Mesenchymal stem cell (in vitro differentiated cells and primary cell): ENCODE measurements around the gene ATP1A2.

Experiments
- DNase-seq: peaks from one replicate; pipeline ENCODE4 v3.0.0-alpha.2; 2013
- H2AFZ ChIP-seq: one replicate; pipeline ENCODE4 v1.6.1; 2013; ENCODE audit warnings: low read depth, mild to moderate bottlenecking, control low read depth, inconsistent platforms, low read length, moderate library complexity
- H2AK5ac ChIP-seq: 2 replicates; pipeline ENCODE4 v1.6.1; 2013; ENCODE audit warnings: low read length, moderate library complexity, mild to moderate bottlenecking, inconsistent platforms; ENCODE audit not compliant: severe bottlenecking
- H2BK120ac ChIP-seq: one replicate; pipeline ENCODE4 v1.6.1; 2013; ENCODE audit warnings: low read depth, mild to moderate bottlenecking, inconsistent platforms, low read length, moderate library complexity
- H2BK12ac ChIP-seq, 2 experiments: one replicate each; pipeline ENCODE4 v1.6.1; 2013; ENCODE audit warnings: inconsistent platforms in 2 of 2, low read length in 2 of 2, mild to moderate bottlenecking in 2 of 2, moderate library complexity in 2 of 2, control low read depth in 1 of 2
- H2BK15ac ChIP-seq: one replicate; pipeline ENCODE4 v1.6.1; 2013; ENCODE audit warnings: mild to moderate bottlenecking, low read depth, inconsistent platforms; ENCODE audit not compliant: poor library complexity, severe bottlenecking
- H2BK5ac ChIP-seq: 2 replicates; pipeline ENCODE4 v1.6.1; 2013; ENCODE audit warnings: low read depth, mild to moderate bottlenecking, low read length, control low read depth, inconsistent platforms; ENCODE audit not compliant: poor library complexity, severe bottlenecking
- H3K14ac ChIP-seq, 2 experiments: one replicate each; pipeline ENCODE4 v1.6.1; 2013; ENCODE audit warnings: inconsistent platforms in 2 of 2, low read length in 2 of 2, control low read depth in 1 of 2, mild to moderate bottlenecking in 1 of 2, moderate library complexity in 1 of 2
- H3K18ac ChIP-seq, 2 experiments: one replicate each; pipeline ENCODE4 v1.6.1; 2013; ENCODE audit warnings: inconsistent platforms in 2 of 2, low read length in 2 of 2, control low read depth in 1 of 2, low read depth in 1 of 2, mild to moderate bottlenecking in 1 of 2
- H3K23ac ChIP-seq, 2 experiments: one replicate each; pipeline ENCODE4 v1.6.1; 2013; ENCODE audit warnings: inconsistent platforms in 2 of 2, low read length in 2 of 2, mild to moderate bottlenecking in 2 of 2, moderate library complexity in 2 of 2, control low read depth in 1 of 2
- H3K27ac ChIP-seq: 2 replicates; pipeline ENCODE4 v1.5.1; 2013; ENCODE audit warnings: mild to moderate bottlenecking, moderate library complexity, low read length, control low read depth, inconsistent platforms; ENCODE audit not compliant: poor library complexity, severe bottlenecking
- H3K27me3 ChIP-seq, 2 experiments: 2 replicates each; pipeline versions ENCODE4 v1.6.1 to v1.7.0; 2013; ENCODE audit warnings: low read length in 2 of 2, mild to moderate bottlenecking in 2 of 2, moderate library complexity in 2 of 2, control low read depth in 1 of 2, inconsistent platforms in 1 of 2; ENCODE audit not compliant: control insufficient read depth in 1 of 2, insufficient read depth in 1 of 2
- H3K36me3 ChIP-seq, 2 experiments: 2 replicates each; pipeline versions ENCODE4 v1.6.1 to v1.7.0; 2013; ENCODE audit warnings: low read length in 2 of 2, control low read depth in 1 of 2, inconsistent platforms in 1 of 2, low read depth in 1 of 2, mild to moderate bottlenecking in 1 of 2; ENCODE audit not compliant: insufficient read depth in 2 of 2, control insufficient read depth in 1 of 2
- H3K4ac ChIP-seq, 2 experiments: one replicate each; pipeline ENCODE4 v1.6.1; 2013; ENCODE audit warnings: inconsistent platforms in 2 of 2, low read length in 2 of 2, mild to moderate bottlenecking in 2 of 2, moderate library complexity in 2 of 2, control low read depth in 1 of 2, low read depth in 1 of 2
- H3K4me1 ChIP-seq: 2 replicates; pipeline ENCODE4 v1.6.1; 2013; ENCODE audit warnings: low read depth, low read length, control low read depth; ENCODE audit not compliant: control insufficient read depth, insufficient read depth
- H3K4me2 ChIP-seq: 2 replicates; pipeline ENCODE4 v1.6.1; 2013; ENCODE audit warnings: low read length, mild to moderate bottlenecking, inconsistent platforms; ENCODE audit not compliant: poor library complexity, severe bottlenecking
- H3K4me3 ChIP-seq, 2 experiments: 2 replicates each; pipeline versions ENCODE4 v1.5.1 to v1.7.0; 2013; ENCODE audit warnings: low read length in 2 of 2, mild to moderate bottlenecking in 2 of 2, control low read depth in 1 of 2, low read depth in 1 of 2; ENCODE audit not compliant: insufficient read depth in 1 of 2
- H3K79me1 ChIP-seq: replicated peaks from 2 replicates; pipeline ENCODE4 v1.6.1; 2013; ENCODE audit warnings: mild to moderate bottlenecking, control low read depth, low read length, inconsistent platforms; ENCODE audit not compliant: poor library complexity, severe bottlenecking
- H3K9ac ChIP-seq: 2 replicates; pipeline ENCODE4 v1.7.0; 2013; ENCODE audit warnings: mild to moderate bottlenecking, low read length, moderate library complexity
- H3K9me3 ChIP-seq: 2 replicates; pipeline ENCODE4 v1.7.0; 2013; ENCODE audit warnings: mild to moderate bottlenecking, low read length; ENCODE audit not compliant: control insufficient read depth
- H4K8ac ChIP-seq: one replicate; pipeline ENCODE4 v1.6.1; 2013; ENCODE audit warnings: inconsistent platforms, mild to moderate bottlenecking, low read length, moderate library complexity
- H4K91ac ChIP-seq: one replicate; pipeline ENCODE4 v1.6.1; 2013; ENCODE audit warnings: mild to moderate bottlenecking, low read length, inconsistent platforms
- WGBS: methylation state at CpG from one replicate; pipeline ENCODE4 v1.1.7; 2013; ENCODE audit warnings: mixed read lengths; 5-methylcytosine and 5-hydroxymethylcytosine counted together

Gene ATP1A2

DNA sequence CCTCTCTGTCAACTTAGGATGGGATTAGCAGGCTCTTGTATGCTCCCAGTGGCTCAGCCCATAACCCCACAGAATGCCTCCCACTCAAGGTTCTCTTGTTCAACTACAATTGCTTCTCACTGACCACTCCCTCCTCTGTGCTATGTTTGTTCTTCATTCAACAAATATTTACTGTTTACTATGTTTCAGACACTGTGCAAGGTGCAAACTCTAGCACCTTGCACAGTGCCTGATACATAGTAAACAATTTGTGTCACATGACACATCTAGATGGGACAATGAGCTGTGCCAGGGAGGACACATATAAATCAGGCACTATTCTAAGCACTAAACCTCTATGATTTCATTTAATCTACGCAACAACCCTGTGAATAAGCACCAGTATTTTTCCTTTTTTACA is 15.4 kb downstream of the ATP1A2 start:
- Histone ChIP-seq H2BK15ac (no peak overlapping the region), H3K27me3 (peaks cover 31 to 52% of the 10 kb centered on the region in 2 experiments), H3K79me1 (no peaks in the 10 kb centered on the region), H3K36me3 (no peaks in the 10 kb centered on the region), H3K18ac (no peak overlapping the region), H3K4me2 (no peak overlapping the region), H3K4ac (no peak overlapping the region), H4K8ac (no peak overlapping the region), H3K9me3 (no peaks in the 10 kb centered on the region), H4K91ac (no peak overlapping the region), H3K27ac (no peak overlapping the region), H3K9ac (no peak overlapping the region), H2BK120ac (no peak overlapping the region), H3K23ac (no peak overlapping the region), H2BK12ac (no peak overlapping the region), H2AFZ (no peak overlapping the region), H2BK5ac (no peak overlapping the region), H3K4me1 (peaks cover 9% of the 10 kb centered on the region), H2AK5ac (no peak overlapping the region), H3K4me3 (no peak overlapping the region), H3K14ac (no peak overlapping the region)
- WGBS: 94% methylated on average over 1 of the region's 1 CpG
- no peak for DNase-seq

- Histone ChIP-seq H3K9me3 (no peaks in the 10 kb centered on the region), H2BK5ac (no peak overlapping the region), H3K4ac (no peak overlapping the region), H3K14ac (no peak overlapping the region), H3K4me3 (no peak overlapping the region), H2AFZ (no peak overlapping the region), H3K4me2 (no peak overlapping the region), H2BK15ac (no peak overlapping the region), H3K36me3 (no peaks in the 10 kb centered on the region), H2AK5ac (no peak overlapping the region), H3K4me1 (peaks cover 9% of the 10 kb centered on the region), H3K27ac (no peak overlapping the region), H4K91ac (no peak overlapping the region), H2BK120ac (no peak overlapping the region), H3K79me1 (no peaks in the 10 kb centered on the region), H3K9ac (no peak overlapping the region), H4K8ac (no peak overlapping the region), H3K18ac (no peak overlapping the region), H3K23ac (no peak overlapping the region), H3K27me3 (peaks cover 31 to 57% of the 10 kb centered on the region in 2 experiments), H2BK12ac (no peak overlapping the region)
- WGBS: 89% methylated on average over 7 of the region's 8 CpGs
- no peak for DNase-seq
These were observed 16.4 kb downstream of the ATP1A2 start for GRCh38 chr1:160131803-160132565.

GRCh38 chr1:160133990-160134770 is 18.6 kb downstream of the ATP1A2 start:
- H2BK15ac ChIP-seq: no peak overlapping the region
- H2BK120ac ChIP-seq: no peak overlapping the region
- no peak overlapping the region for H3K27ac ChIP-seq
- H3K18ac ChIP-seq: no peak overlapping the region
- no peak for DNase-seq
- no peak overlapping the region for H4K91ac ChIP-seq
- no peak overlapping the region for H4K8ac ChIP-seq
- H3K9ac ChIP-seq: no peak overlapping the region
- no peak overlapping the region for H2BK12ac ChIP-seq
- no peaks in the 10 kb centered on the region for H3K4me1 ChIP-seq
- no peak overlapping the region for H3K4me2 ChIP-seq
- no peak overlapping the region for H3K23ac ChIP-seq
- H2BK5ac ChIP-seq: no peak overlapping the region
- 84% methylated on average over 9 of the region's 9 CpGs for WGBS
- no peak overlapping the region for H3K4ac ChIP-seq
- no peak overlapping the region for H3K4me3 ChIP-seq
- no peaks in the 10 kb centered on the region for H3K36me3 ChIP-seq
- H3K27me3 ChIP-seq: peaks cover 38 to 61% of the 10 kb centered on the region in 2 experiments
- H3K79me1 ChIP-seq: no peaks in the 10 kb centered on the region
- H2AFZ ChIP-seq: no peak overlapping the region
- H2AK5ac ChIP-seq: no peak overlapping the region
- no peak overlapping the region for H3K14ac ChIP-seq
- H3K9me3 ChIP-seq: no peaks in the 10 kb centered on the region

DNA sequence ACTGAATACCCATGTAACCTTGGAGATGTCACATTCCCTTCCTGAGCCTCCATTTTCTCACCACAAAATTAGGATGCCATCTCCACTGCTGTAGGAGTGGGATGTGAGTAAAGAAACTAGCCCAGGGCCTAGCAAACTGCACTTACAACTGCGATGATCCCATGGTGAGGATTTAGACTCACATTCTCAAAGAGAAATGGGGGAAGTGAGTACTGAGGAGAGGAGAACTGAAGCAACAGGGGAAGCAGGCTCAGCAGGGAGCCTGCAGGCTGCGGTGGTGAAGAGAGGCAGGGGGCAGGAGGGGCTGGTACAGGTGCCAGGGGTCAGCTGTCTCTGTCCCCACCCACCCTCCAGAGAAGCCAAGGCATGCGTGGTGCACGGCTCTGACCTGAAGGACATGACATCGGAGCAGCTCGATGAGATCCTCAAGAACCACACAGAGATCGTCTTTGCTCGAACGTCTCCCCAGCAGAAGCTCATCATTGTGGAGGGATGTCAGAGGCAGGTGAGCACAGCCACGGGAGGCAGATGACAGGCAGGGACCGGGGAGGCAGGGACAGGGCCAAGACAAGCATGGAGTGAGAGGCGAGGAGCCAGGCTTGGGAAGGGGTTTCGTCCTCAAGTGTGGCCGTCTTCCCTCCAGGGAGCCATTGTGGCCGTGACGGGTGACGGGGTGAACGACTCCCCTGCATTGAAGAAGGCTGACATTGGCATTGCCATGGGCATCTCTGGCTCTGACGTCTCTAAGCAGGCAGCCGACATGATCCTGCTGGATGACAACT is 19.4 kb downstream of the ATP1A2 start:
- Histone ChIP-seq H3K4me2 (no peak overlapping the region), H3K4me3 (no peak overlapping the region), H3K23ac (no peak overlapping the region), H4K8ac (no peak overlapping the region), H2BK5ac (no peak overlapping the region), H3K27ac (no peak overlapping the region), H3K4me1 (no peaks in the 10 kb centered on the region), H2BK12ac (no peak overlapping the region), H3K9me3 (no peaks in the 10 kb centered on the region), H2BK120ac (no peak overlapping the region), H2AFZ (no peak overlapping the region), H3K4ac (no peak overlapping the region), H3K36me3 (no peaks in the 10 kb centered on the region), H2AK5ac (no peak overlapping the region), H3K18ac (no peak overlapping the region), H3K79me1 (no peaks in the 10 kb centered on the region), H3K14ac (no peak overlapping the region), H4K91ac (no peak overlapping the region), H3K27me3 (peaks cover 46 to 60% of the 10 kb centered on the region in 2 experiments), H3K9ac (no peak overlapping the region), H2BK15ac (no peak overlapping the region)
- WGBS: 93% methylated on average over 18 of the region's 20 CpGs
- DNase-seq: no peak
